HG03378 (cell line): Measurements from ENCODE around the gene TGM2.

Experiments used
- ATAC-seq: cut with Tn5 transposase; IDR thresholded peaks from one replicate; pipeline ENCODE4 v1.9.1; 2021; ENCODE audit warnings: mild to moderate bottlenecking, moderate library complexity; ENCODE audit not compliant: unreplicated experiment

TGM2 gene

DNA sequence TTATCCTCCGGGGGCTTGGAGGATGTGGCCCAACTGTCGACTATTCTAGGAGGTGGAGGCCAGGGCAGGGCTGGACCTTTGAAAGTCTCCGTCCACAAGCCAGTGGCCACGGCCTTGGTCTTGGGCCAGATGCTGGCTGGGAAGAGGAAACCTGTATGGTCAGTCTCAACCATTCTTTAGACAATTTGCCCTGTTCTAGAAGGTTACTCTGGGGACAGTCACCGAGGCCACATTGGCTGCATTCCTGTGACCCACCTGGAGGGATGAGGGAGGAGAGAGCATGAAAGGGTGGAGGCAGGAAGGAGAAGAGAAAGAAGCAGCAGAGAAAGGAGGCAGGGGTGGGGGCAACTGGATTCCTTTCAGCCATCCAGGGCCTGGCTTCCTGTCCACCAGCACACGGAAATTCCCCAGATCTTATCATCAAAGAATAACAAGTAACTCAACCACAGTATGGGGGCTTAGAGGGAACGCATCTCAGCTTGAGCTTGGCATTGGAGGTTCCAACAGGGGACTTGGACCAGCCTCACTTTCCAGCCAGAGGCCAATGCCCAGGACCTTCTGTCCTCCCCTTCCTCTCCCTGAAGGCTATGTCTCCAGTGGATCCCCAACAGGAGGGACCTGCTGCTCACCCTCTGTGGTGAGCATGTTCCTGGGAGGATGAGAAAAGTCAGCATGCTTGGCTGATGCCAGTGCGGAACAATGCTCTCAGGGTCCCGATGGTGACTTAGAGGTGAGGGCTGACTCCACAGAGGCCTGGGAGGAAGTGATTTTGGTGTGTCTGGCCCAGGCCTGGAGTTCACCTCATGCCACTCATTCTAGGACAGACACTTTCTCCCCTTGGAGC is 30.4 kb downstream of the TGM2 start:
- ATAC-seq = no peak

DNA sequence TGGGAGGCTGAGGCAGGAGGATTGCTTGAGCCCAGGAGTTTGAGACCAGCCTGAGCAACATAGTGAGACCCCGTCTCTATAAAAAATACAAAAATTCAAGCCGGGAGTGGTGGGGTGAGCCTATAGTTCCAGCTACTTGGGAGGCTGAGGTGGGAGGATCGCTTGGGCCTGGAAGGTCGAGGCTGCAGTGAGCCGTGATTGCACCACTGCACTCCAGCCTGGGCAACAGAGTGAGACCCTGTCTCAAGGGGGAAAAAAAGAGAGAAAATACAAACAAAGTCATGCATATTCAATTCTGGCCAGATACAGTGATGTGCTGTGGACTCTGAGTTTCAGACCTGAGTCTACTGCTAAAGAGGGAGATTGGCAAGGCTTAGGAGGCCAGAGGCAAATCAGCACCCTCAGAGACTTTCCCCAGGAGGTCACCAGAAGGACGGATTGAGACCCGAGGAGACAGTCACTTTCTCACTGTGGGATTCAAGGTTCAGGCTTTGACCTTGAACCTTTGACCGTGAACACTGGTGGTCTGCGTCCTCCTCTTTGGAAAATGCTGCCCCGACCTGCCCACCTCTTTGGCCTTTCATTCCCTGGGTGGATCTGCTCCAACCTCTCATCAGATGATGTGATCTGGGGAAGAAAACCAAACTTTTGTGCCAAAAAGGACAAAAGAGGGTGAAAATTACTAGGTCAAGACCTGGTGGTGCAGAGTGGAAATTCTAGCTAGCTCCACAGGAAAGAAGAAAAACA is 31.2 kb downstream of the TGM2 start:
- no peak for ATAC-seq

DNA sequence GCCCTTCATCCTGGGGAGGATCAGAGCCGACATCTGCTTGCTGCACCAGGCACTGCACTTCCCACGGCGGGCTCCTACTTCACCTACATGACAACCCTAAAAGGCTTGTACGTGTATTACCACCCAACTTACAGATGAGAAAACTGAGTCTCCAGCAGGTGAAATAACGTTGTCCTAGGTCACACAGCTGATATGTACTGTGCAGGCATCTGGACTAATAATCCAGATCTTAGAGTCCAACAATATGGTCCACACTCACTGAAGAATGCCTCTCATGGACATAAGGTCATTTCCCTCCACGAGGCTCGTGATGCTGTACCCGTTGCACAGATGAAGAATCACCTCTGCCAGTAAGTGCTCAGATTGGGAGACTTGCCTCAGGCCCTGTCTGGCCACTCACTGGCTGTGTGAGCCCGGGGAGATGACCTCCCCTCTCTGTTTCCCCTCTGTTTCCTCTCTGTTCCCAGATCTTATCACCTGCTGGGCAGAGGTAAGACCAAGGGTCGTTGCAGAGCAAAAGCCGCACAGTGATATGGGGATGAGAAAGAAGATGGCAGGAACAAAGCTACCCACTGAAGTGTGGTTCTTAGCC is 32.1 kb downstream of the TGM2 start:
- ATAC-seq = no peak

DNA sequence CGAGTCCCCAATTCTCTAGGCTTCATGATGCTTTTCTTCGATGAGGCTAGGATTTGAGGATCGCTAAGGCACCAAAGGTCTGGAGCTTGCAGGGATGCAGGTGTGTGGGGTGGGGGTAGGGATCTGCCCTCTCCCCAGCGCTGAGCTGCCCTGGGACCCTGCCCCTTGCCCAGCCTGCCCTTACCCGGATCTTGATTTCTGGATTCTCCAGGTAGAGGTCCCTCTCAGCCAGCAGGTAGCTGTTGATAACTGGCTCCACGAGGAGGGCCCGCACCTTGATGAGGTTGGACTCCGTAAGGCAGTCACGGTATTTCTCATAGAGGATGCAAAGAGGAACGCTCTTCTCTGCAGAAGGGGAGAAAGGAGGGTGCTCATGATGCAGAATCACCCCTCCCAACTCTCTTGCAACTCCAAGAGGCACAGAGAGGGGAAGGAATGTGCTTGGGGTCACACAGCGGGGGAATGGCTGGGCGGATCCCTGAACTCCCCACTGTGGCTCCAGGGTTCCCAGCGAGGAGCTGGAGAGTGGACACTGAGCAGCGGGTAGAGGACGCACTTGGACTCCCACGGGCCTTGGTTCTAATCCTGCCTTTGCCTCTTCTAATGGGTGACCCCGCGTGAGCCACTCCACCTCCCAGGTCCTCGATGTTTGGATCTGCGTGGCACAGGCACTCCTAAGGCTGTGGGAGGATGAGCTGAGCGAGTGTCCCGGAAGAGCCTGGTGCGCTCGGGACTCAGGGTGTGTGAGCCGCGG is 32.7 kb downstream of the TGM2 start:
- ATAC-seq = no peak

DNA sequence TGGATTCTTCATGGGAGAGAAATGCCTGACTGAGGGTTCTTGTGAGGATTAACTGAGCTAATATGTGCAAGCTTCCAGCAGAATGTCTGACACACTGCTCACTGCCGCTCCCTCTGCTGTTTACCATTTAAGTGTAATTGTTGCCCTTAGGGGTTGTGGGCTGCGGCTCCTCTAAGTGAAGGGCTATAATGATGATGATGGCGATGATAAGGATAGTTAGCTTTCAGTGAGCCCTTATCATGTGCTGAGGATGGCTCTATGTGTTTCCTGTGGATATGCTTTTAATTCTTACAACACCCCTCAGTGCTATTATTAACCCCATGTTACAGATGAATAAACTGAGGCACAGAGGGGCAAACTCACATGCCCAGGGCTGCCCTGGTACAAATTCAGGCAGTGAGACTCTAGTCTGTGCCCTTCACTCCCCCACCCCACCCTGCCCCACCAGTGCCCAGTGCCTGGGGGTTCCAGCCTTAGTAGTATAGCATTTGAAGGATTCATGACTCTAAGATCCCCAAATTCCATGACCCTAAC is 33.4 kb downstream of the TGM2 start:
- no peak for ATAC-seq

DNA sequence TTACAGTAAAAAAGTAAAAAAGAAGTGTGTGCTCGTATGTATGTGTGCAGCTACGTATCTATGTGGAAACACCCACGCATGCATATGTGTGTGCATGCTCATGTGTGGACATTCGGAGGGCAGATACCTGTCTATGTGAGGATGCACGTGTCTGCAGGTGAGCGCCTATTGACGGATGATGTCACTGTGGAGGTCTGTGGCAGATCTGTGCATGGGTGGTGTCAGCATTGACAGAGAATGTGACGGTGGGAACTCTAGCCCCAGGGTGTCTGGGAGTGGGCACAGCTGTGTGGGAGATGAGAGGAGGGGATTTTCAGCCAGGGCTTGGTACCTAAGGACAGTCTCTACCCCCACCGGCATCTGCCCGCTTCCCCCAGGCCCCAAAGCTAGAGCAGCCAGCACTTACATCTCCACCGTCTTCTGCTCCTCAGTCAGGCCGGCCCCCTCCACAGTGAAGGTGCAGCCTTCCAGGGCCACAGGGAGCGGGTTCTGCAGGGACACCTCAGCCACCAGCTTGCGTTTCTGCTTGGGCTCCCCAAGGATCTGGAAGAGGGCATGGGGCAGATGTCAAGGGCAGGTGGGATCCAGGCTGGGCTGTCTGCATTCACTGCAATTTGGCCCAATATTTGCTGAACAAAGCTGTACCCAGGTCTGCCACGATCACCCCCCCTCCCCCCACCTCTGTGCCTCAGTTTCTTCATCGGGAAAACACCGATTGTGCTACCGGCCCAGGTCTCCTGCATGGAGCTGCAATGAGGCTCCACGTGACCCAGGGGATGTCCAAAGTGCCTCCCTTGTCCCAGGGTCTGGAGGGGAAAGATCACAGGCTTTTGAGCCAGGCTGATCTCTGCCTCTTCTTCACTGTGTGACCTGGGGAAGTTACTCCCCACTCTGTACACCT is 34.1 kb downstream of the TGM2 start:
- ATAC-seq = no peak

DNA sequence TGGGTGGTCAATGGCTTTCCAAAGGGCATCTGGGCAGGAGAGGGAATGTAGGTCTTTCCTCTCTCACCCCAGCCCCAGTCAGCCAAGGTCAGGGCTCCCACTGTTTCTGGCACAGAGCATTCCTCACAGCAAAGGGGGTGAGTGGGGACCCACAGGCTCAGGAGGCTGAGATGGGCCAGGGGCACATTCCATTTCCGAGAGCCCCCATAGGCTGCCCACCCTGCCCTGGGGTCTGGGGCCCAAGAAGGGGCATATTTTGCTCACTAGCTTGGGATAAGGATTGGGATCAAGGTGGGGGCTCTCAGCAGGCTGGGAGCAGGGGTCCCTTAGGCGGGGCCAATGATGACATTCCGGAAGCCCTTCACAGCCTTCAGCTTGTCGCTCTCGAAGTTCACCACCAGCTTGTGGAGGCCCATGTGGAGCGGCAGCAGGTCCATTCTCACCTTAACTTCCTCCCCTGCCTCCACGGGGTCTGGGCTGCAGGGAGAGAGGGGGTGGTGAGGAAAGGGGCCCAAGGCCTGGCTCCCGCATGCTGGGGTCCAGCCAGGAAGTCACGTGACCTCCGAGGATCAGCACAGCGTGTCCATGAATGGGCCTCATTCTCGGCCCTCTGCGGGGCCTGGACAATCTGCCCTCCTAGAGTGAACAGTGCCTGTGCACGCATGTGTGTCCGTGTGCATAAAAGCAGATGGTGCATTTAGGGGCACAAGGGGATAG is 35.0 kb downstream of the TGM2 start:
- no peak for ATAC-seq

DNA sequence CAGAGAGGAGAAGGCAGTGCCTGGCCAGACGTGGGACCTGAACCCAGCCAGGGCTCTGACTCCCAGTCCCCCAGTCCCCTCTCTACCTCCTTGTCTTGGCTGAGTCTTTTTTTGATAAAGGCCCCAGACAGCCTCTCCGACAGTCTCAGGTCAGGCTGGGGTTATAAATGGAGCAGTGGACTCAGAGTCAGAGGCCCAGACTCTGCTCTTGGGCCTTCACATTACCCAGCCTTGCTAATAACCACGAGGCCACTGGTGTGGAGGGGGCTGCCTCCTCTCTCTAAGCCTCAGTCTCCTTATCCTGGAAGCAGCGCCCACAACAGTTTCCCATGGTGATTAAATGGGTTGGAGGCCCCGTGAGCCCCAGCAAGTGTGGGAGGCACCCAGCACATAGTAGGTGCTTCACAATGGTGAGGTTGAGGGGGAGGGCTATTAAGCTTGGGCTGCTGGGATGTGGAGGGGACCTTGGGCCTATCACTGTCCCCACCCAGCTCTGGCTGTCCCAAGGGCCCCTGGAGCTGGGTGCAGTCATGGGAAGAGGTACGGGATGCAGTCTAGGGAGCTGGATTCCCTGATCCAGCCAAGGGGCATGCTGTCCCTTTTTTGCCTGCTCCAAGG is 35.7 kb downstream of the TGM2 start:
- ATAC-seq = no peak

DNA sequence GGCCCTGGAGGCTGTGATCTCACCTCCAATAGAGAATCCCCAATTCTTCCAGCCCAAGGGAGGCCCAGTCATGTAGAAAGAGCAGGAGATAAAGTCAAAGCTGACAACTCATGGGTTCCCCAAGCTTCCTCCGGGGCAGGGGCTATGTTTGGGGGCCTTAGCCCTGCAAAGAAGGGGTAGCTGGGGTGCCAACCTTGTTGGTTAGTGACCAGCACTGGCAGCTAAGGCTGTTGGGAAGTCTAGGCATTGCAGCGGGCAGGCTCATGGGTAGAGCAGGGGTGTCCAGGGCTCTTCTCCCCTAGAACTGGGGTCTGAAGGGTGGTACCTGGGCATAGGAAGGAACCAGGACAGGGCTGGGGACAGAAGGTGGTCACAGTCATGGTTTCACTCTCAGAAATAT is 36.4 kb downstream of the TGM2 start:
- ATAC-seq = no peak

DNA sequence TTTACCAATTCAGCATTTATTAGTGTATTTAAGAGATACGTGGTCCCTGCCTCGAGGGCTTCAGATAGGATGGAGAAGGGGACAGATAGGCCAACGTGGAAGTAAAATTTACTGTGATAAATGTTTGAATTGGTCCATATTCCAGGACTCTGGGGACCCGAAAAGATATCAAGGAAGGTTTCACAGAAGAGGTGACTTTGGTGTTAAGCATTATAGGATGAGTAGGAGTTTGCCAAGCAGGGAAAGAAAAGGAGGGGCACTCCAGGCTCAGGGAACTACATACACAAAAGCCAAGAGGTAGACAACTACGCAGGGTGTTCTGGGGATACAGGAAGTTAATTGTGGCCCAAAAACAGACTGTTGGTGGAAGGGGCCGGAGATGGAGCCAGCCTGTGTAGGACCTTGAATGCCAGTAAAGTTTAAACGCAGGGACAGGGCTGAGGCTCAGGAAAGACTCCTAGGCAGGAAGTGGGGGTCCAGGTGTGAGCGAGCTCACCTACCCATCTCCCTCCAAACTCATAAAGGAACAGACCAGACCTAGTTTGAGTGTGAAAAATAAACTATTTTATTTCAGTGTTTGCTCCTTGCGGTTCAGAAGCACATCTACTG is 37.0 kb downstream of the TGM2 start:
- no peak for ATAC-seq

DNA sequence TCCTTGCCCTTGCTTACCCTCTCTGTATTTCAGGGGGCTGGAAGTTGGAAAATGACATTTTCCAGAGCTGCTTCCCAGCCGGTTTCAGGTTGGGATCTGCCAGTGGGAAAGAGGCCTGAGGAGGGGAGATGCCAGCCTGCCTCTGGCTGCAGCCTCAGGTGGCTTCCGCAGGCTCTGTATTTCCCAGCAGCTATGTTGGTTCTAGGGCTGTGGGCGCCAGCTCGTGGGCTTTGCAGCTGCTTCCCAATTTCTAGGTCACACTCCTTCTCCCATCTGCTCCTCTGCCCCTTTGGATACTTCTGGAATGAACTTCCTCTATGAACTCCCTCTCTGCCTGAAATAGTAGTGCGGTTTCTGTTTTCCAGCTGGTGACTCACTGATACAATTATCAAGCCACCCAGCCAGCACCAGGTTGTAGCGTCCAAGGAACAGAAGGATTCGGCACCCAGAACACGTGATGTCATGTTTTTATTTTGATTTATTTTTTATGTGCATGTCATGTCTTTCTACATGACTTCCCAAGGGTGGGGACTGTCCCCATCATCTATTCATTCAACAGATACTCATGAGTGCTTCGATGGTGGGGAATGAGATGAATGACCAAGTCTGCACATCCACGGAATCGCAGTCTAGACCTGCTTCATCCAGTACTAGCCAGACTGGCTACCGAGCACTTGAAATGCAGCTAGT is 38.0 kb downstream of the TGM2 start:
- ATAC-seq = no peak

DNA sequence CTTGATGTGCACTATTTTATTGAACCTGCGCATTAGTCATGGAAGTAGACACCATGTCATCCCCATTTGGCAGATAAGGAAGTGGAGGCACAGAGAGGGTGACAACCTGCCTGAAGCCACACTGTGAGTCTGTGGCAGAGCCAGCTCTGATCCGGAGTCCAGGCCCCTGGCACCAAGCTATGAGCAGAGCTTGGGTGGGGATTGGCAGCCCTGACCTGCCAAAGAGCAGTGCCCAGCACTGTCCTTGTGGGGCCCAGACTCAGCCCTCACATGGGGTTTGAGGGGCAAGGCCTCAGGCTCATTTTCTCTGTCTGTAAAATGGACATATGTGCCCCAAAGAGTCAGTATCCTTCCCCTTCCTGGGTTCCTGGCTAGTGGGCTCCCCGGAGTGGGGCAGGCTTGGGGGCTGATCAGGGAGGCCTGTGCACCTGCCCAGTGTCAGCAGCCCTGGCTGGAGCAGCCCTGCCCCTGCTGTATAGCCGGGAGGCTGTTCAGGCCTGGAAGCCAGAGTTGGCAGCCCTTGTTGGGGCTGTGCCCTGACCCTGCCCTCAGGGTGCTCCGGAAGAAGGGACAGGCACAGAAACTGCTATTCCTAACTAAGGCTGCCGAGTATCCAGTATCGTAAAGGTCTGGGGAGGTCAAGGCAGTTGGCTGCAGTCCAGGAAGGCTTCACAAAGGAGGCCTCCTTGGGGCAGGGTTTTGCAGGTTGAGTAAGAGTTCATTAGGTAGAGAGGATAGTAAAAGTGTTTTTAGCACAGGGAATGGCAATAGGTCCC is 38.7 kb downstream of the TGM2 start:
- ATAC-seq = no peak

DNA sequence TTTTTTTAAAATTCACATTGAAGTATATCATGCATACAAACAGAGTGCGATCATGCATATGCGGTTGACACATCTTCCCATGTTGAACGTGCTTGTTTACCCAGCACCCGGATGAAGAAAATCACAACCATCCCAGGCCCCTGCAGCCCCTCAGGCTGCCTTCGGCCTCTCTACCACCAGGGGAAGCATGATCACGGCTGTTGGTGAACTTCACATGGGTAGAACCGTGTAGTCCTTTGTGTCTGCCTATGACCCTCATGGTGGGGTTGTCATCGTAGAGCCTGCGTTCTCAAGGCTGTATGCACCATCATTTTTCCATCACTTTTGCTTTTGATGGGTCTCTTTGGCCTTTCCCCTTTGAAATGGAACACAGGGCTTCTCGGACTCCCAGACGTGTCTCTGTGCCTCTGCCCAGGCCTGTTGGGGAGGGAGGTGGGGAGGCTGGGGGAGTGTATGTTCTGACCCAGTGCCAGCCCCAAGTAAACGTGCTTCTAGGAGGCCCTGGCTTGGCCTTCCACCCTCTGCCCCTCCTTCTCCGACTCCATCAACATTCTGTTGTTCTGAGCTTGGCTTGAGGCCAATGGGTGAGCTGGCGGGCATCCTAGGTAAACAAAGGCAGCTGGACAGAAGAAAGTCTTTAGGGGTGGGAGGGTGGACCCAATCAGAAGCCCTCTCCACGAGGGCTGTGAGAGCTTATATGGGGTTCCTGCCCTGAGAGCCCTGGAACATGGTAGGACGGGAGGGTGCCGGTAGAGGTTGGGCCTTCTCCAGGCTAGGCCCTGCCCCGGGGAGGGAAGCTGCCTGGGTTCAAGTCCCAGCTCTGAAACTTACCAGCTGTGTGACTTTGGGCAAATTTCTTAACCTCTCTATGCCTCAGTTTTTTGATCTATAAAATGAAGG is 39.7 kb downstream of the TGM2 start:
- no peak for ATAC-seq

DNA sequence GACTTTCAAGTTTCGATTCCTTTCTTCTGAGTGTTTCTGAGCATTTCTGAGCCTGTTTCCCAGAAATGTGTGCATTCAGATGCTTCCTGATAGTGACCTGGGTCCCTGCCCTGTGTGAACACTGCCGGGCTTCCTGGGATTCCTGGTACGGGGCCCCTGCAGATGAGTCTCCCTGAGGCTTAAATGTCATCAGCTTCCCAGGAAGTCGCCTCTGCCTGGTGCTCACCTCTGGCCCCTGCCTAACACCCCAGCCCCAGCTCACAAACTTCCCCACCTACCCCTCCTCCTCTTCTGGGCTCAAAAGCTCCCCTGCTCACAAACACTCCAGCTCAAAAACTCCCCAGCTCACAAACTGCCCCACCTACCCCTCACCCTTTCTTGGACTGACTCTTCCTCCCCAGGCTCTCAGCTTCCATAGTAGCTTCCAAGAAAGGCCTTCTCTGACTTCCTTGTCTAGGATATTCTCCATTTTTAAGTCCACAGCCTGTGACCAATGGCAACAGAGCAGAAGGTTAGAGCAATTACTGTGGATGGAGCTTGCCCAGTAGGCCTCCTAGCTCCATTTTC is 42.0 kb downstream of the TGM2 start:
- no peak for ATAC-seq

DNA sequence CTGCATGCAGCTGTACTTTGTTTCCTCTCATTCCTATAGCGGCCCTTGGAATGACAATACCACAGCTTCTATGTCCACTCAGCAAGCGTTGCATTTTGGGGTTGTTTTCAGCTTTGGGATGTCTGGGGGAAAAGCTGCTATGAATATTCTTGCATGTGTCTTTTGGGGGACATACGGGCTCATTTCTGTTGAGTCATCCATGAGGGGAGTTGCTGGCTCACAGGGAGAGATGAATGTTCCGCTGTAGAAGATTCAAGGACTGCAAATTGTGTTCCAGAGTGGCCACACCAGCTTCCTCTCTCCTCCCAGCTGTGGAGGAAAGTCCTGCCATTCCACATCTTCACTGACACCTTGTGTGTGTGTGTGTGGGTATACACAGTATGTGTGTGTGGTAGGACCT is 43.3 kb downstream of the TGM2 start:
- no peak for ATAC-seq

DNA sequence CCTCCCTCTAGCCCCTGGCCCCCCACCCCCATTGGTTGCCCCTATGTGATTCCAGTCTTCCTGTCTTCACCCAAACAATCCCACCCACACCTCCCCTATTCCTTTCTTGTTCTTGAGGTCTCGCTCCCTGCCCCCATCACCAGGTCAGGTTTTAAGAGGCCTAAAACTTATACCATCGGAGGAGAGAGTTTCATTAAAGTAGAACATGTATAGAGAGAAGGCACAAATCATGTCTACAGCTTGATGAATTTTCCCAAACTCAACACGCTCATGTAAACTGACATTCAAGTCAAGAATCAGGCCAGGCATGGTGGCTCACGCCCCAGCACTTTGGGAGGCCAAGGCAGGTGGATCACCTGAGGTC is 44.5 kb downstream of the TGM2 start:
- ATAC-seq = no peak
